HepG2 (cell line): ENCODE results near the gene FGD5. TPM values are rescaled to one million over a fixed set of nuclear protein-coding genes. Genes with fewer than 3 reads are reported as not detected.

ENCODE experiments used
- ATAC-seq: fragments of 200-7000 bp; cut with Tn5 transposase; 3 replicates; pipeline ENCODE4 v1.9.1; 2020; ENCODE audit warnings: mild to moderate bottlenecking, moderate library complexity
- BruUV-seq: library from RNA; stranded (reverse); fragments of 400-500 nt; replicated peaks from 2 replicates; lab custom pipeline; 2021; lab: Mats Ljungman, UMichigan
- CTCF ChIA-PET: fragments of 300-600 bp; formaldehyde crosslinking; extraction: SDS; loops from one replicate; lab custom pipeline; 2021; ENCODE audit warnings: low total read pairs, inconsistent platforms, low intra/inter-chr PET ratio; lab: Yijun Ruan, JAX
- POLR2A ChIA-PET: fragments of 350-600 bp; sonication (Branson Sonifier 250); formaldehyde crosslinking; loops from one replicate; lab custom pipeline; 2020; ENCODE audit warnings: antibody characterized with exemption, inconsistent platforms; lab: Yijun Ruan, JAX
- DNase-seq: peaks from one replicate; pipeline ENCODE4 v3.0.0-alpha.2; 2015; ENCODE audit warnings: low spot score
- FAIRE-seq: peaks from 3 replicates; lab custom pipeline; 2011; peaks lifted over from hg19 to GRCh38; lab: Jason Lieb, UNC
- H2AFZ ChIP-seq: one replicate; pipeline ENCODE4 v1.6.1; 2011; ENCODE audit warnings: low read length, inconsistent platforms
- H3K27ac ChIP-seq: fragments of 300-600 bp; 3 replicates; pipeline ENCODE4 v1.8.0; 2011; ENCODE audit warnings: mixed run types, mild to moderate bottlenecking, mixed read lengths, low read length, inconsistent platforms; ENCODE audit not compliant: insufficient read depth; ENCODE audit errors: extremely low read length
- H3K27me3 ChIP-seq, 2 experiments: fragments of 200-600 bp in 1 of 2; 2 replicates in 1 of 2; 3 replicates in 1 of 2; pipeline versions ENCODE4 v1.6.0 to v1.8.0; 2011; ENCODE audit warnings: low read length in 2 of 2, mild to moderate bottlenecking in 2 of 2, moderate library complexity in 2 of 2, inconsistent platforms in 1 of 2; ENCODE audit not compliant: insufficient read depth in 2 of 2, control insufficient read depth in 1 of 2
- H3K36me3 ChIP-seq, 2 experiments: fragments of 200-600 bp in 1 of 2; replicated peaks in 1 of 2; 2 replicates in 1 of 2; 3 replicates in 1 of 2; pipeline versions ENCODE4 v1.5.1 to v1.8.0; 2011; ENCODE audit warnings: low read length in 2 of 2, inconsistent platforms in 1 of 2; ENCODE audit not compliant: insufficient read depth in 2 of 2, control insufficient read depth in 1 of 2
- H3K4me1 ChIP-seq: 2 replicates; pipeline ENCODE4 v1.5.1; 2012; ENCODE audit warnings: low read length, inconsistent platforms; ENCODE audit not compliant: insufficient read depth
- H3K4me2 ChIP-seq: 2 replicates; pipeline ENCODE4 v1.6.0; 2011; ENCODE audit warnings: low read depth, low read length, inconsistent platforms
- H3K4me3 ChIP-seq, 3 experiments: fragments of 200-600 bp in 1 of 3; sonication (generic), shearing (Covaris generic) in 1 of 3; replicated peaks in 1 of 3; 2 replicates each; pipeline ENCODE4 v1.5.1; 2011 to 2016; ENCODE audit warnings: low read length in 3 of 3, inconsistent platforms in 2 of 3, low read depth in 2 of 3, mild to moderate bottlenecking in 2 of 3, control low read depth in 1 of 3, mixed read lengths in 1 of 3; ENCODE audit not compliant: insufficient read depth in 1 of 3
- H3K79me2 ChIP-seq: one replicate; pipeline ENCODE4 v1.6.1; 2011; ENCODE audit warnings: low read length, inconsistent platforms; ENCODE audit not compliant: insufficient read depth
- H3K9ac ChIP-seq: 2 replicates; pipeline ENCODE4 v1.6.0; 2011; ENCODE audit warnings: mild to moderate bottlenecking, low read depth, low read length, inconsistent platforms; ENCODE audit not compliant: insufficient read depth
- H3K9me3 ChIP-seq: 2 replicates; pipeline ENCODE4 v1.5.1; 2012; ENCODE audit warnings: mild to moderate bottlenecking, low read length
- H4K20me1 ChIP-seq: 2 replicates; pipeline ENCODE4 v1.6.0; 2011; ENCODE audit warnings: inconsistent platforms, mild to moderate bottlenecking, low read length, moderate library complexity; ENCODE audit not compliant: insufficient read depth
- AFF4 ChIP-seq: sonication (generic); formaldehyde crosslinking; IDR thresholded peaks from 2 replicates; pipeline ENCODE4 v1.4.0; 2020; ENCODE audit warnings: missing genetic modification reagents
- CBX5 ChIP-seq: sonication (generic); formaldehyde crosslinking; IDR thresholded peaks from 2 replicates; pipeline ENCODE4 v1.4.0; 2020; ENCODE audit warnings: missing genetic modification reagents, borderline replicate concordance
- ELF1 ChIP-seq: sonication (generic); formaldehyde crosslinking; IDR thresholded peaks from 2 replicates; pipeline ENCODE4 v1.4.0; 2020; ENCODE audit warnings: missing genetic modification reagents
- HOMEZ ChIP-seq: IDR thresholded peaks from 2 replicates; pipeline ENCODE4 v1.6.1; 2016; ENCODE audit warnings: low read depth
- HOXD1 ChIP-seq: sonication (generic); formaldehyde crosslinking; IDR thresholded peaks from 2 replicates; pipeline ENCODE4 v1.5.0; 2020; ENCODE audit warnings: missing genetic modification reagents
- KMT2B ChIP-seq: IDR thresholded peaks from 2 replicates; pipeline ENCODE4 v1.6.1; 2016; ENCODE audit warnings: missing genetic modification reagents, missing compliant biosample characterization
- MAFK ChIP-seq, 2 experiments: IDR thresholded peaks in 1 of 2; conservative IDR thresholded peaks in 1 of 2; 2 replicates each; pipeline ENCODE4 v1.6.1; 2011; ENCODE audit warnings: improper control_type of control experiment in 2 of 2, low read length in 2 of 2
- MED1 ChIP-seq: sonication (generic); formaldehyde crosslinking; IDR thresholded peaks from 2 replicates; pipeline ENCODE4 v1.4.0; 2020; ENCODE audit warnings: missing genetic modification reagents
- SMAD1 ChIP-seq: sonication (generic); formaldehyde crosslinking; IDR thresholded peaks from 2 replicates; pipeline ENCODE4 v1.4.0; 2020; ENCODE audit warnings: missing genetic modification reagents, low read depth, mild to moderate bottlenecking, borderline replicate concordance
- SRY ChIP-seq: sonication (generic); formaldehyde crosslinking; IDR thresholded peaks from 2 replicates; pipeline ENCODE4 v1.8.0; 2022; ENCODE audit warnings: mild to moderate bottlenecking, missing genetic modification reagents
- ZNF761 ChIP-seq: sonication (generic); formaldehyde crosslinking; conservative IDR thresholded peaks from 2 replicates; pipeline ENCODE4 v1.4.0; 2020; ENCODE audit warnings: mild to moderate bottlenecking, missing genetic modification reagents
- ZNF777 ChIP-seq: sonication (generic); formaldehyde crosslinking; IDR thresholded peaks from 2 replicates; pipeline ENCODE4 v1.4.0; 2020; ENCODE audit warnings: missing genetic modification reagents
- WGBS: methylation state at CpG from one replicate; pipeline ENCODE4 v1.1.6; 2017; ENCODE audit warnings: low lambda C conversion rate; 5-methylcytosine and 5-hydroxymethylcytosine counted together
- in situ Hi-C: cut with HindIII; loops from 2 replicates; pipeline ENCODE4 v1.10.0; 2017; ENCODE audit warnings: low pct_unique_long_range_greater_than_20kb; ENCODE audit not compliant: extremely low pct_ligation_motif_present
- intact Hi-C: fragments of 100-400 bp; cut with micrococcal nuclease; formaldehyde crosslinking; loops from one replicate; pipeline ENCODE4 v1.10.0; 2022; ENCODE audit not compliant: unreplicated experiment
- polyA plus RNA-seq, 8 experiments: library from polyadenylated mRNA; depleted of rRNA in 3 of 8; stranded (reverse) in 7 of 8; unstranded in 1 of 8; fragments of >200 nt; fragmentation: Illumina TruSeq in 4 of 8; extraction: Trizol in 4 of 8; gene quantifications; 2 replicates each; pipeline versions ENCODE4 v1.2.1 to v1.2.3, GENCODE V29; 2011 to 2016; ENCODE audit warnings: low read depth in 4 of 8, missing spikeins in 1 of 8, mixed read lengths in 1 of 8; ENCODE audit not compliant: insufficient read depth in 1 of 8
- total RNA-seq, 5 experiments: library from RNA; depleted of rRNA; stranded (reverse); fragments of >200 nt; fragmentation: Illumina TruSeq; extraction: Trizol; gene quantifications; 2 replicates each; pipeline ENCODE4 v1.2.3, GENCODE V29; 2016; ENCODE audit warnings: low read depth in 1 of 5

FGD5 gene
- total and polyA plus RNA-seq, 2 of the 13 experiments (the other 11 are each of a cell fraction or from before 2014, with no cell fraction given), result 0.17 TPM; not detected in 1

- TF ChIP-seq AFF4 (CRISPR knock-in tag) (no peak), KMT2B (CRISPR knock-in tag) (no peak), ZNF777 (no peak)
These were observed 1.4 kb downstream of the FGD5 start (continued) for GRCh38 chr3:14820156-14820555.

- Histone ChIP-seq H3K27ac (no peak overlapping the region), H4K20me1 (no peaks in the 10 kb centered on the region), H2AFZ (no peak overlapping the region), H3K4me2 (no peak overlapping the region), H3K36me3 (no peaks in the 10 kb centered on the region; a peak in 1 of 5 replicates), H3K27me3 (peaks cover 0 to 35% of the 10 kb centered on the region in 2 experiments; a peak in 4 of 5 replicates), H3K9me3 (no peaks in the 10 kb centered on the region), H3K9ac (no peak overlapping the region), H3K4me1 (no peaks in the 10 kb centered on the region), H3K4me3 (no peak overlapping the region), H3K79me2 (no peaks in the 10 kb centered on the region)
- CTCF ChIA-PET, result no interaction called here
- DNase-seq (no peak), ATAC-seq (no peak), FAIRE-seq (no peak)
- POLR2A ChIA-PET, result no interaction called here
- 60% methylated on average over 8 of the region's 16 CpGs for WGBS
- BruUV-seq, result no TSS peak
- intact Hi-C loops (no loop called here), in situ Hi-C loops (no loop called here)
- TF ChIP-seq MAFK (conservative IDR thresholded peaks at IDR 0.05 in 1 of 2, IDR thresholded peaks at IDR 0.05 in 1 of 2; ENCODE audit: low read length in 2 of 2), result no peak
- TF ChIP-seq HOXD1 (CRISPR knock-in tag), result no peak
- no peak for TF ChIP-seq CBX5 (CRISPR knock-in tag)
- no peak for TF ChIP-seq HOMEZ (CRISPR knock-in tag)
- TF ChIP-seq MED1 (CRISPR knock-in tag), result no peak
- TF ChIP-seq ZNF761 (CRISPR knock-in tag), result no peak
- TF ChIP-seq ELF1 (CRISPR knock-in tag), result no peak
- no peak for TF ChIP-seq SRY (CRISPR knock-in tag)
- TF ChIP-seq SMAD1, result no peak
These were observed 2.4 kb downstream of the FGD5 start for GRCh38 chr3:14821151-14821550.
